CD4-positive, alpha-beta T cell treated with Interleukin-10 for 1 hour (primary cell): ENCODE measurements around the gene TOM1L2.
"Not testable (repeated sequence)": the region's sequence is repeated elsewhere in the genome, so short reads cannot be mapped to it uniquely, and the experiment has no call there.

ENCODE experiments used
- DNase-seq: peaks from one replicate; pipeline ENCODE4 v3.0.0-alpha.2; 2020

TOM1L2 gene

GRCh38 chr17:17940441-17940911 is 31.7 kb downstream of the TOM1L2 start:
- DNase-seq, result no peak

GRCh38 chr17:17939941-17940340 is 32.3 kb downstream of the TOM1L2 start:
- DNase-seq, result not testable (repeated sequence)

GRCh38 chr17:17938388-17939107 is 33.7 kb downstream of the TOM1L2 start:
- DNase-seq, result no peak

- no peak for DNase-seq
These were observed 34.2 kb downstream of the TOM1L2 start for GRCh38 chr17:17937958-17938357.

GRCh38 chr17:17937201-17937853 is 34.9 kb downstream of the TOM1L2 start:
- no peak for DNase-seq

GRCh38 chr17:17935321-17936271 is 36.6 kb downstream of the TOM1L2 start:
- DNase-seq, result no peak

- no peak for DNase-seq
These were observed 37.4 kb downstream of the TOM1L2 start for GRCh38 chr17:17934806-17935205.

- DNase-seq, result no peak
These were observed 38.0 kb downstream of the TOM1L2 start for GRCh38 chr17:17934214-17934613.

- no peak for DNase-seq
These were observed 38.4 kb downstream of the TOM1L2 start for GRCh38 chr17:17933775-17934174.

- no peak for DNase-seq
These were observed 41.0 kb downstream of the TOM1L2 start for GRCh38 chr17:17931159-17931558.

- no peak for DNase-seq
These were observed 41.5 kb downstream of the TOM1L2 start for GRCh38 chr17:17930674-17931073.

- DNase-seq, result no peak
These were observed 42.4 kb downstream of the TOM1L2 start for GRCh38 chr17:17929655-17930380.

- DNase-seq, result no peak
These were observed 43.6 kb downstream of the TOM1L2 start for GRCh38 chr17:17928398-17929287.

GRCh38 chr17:17926840-17927449 is 45.3 kb downstream of the TOM1L2 start:
- no peak for DNase-seq

- no peak for DNase-seq
These were observed 46.2 kb downstream of the TOM1L2 start for GRCh38 chr17:17926036-17926435.

GRCh38 chr17:17924857-17925250 is 47.3 kb downstream of the TOM1L2 start:
- DNase-seq, result no peak

GRCh38 chr17:17924131-17924856 is 47.9 kb downstream of the TOM1L2 start:
- DNase-seq, result no peak

GRCh38 chr17:17922070-17922614 is 50.1 kb downstream of the TOM1L2 start:
- DNase-seq, result no peak

- no peak for DNase-seq
These were observed 50.8 kb downstream of the TOM1L2 start for GRCh38 chr17:17921192-17922069.
